ENCODE measurements around the gene FER1L5.

FER1L5 gene

GRCh38 chr2:96602330-96602823 lies 40.2 kb upstream of the FER1L5 start:
- no peak overlapping the region for H3K4me3 ChIP-seq (ENCODE audit: low read length)
- peak; percentile 60 for TF ChIP-seq CTCF (IDR thresholded peaks at IDR 0.05; ENCODE audit: insufficient read depth, low read depth, low read length, missing control alignments)
- DNase-seq (ENCODE audit: low read depth) = peak; percentile 29

GRCh38 chr2:96604104-96604503 lies 38.5 kb upstream of the FER1L5 start:
- no peak for TF ChIP-seq CTCF (IDR thresholded peaks at IDR 0.05; ENCODE audit: insufficient read depth, low read depth, low read length, missing control alignments)
- no peak overlapping the region for H3K4me3 ChIP-seq (ENCODE audit: low read length)
- DNase-seq (ENCODE audit: low read depth) = no peak

GRCh38 chr2:96608469-96609455 lies 33.8 kb upstream of the FER1L5 start:
- DNase-seq (ENCODE audit: low read depth) = no peak
- no peak overlapping the region for H3K4me3 ChIP-seq (ENCODE audit: low read length)
- no peak for TF ChIP-seq CTCF (IDR thresholded peaks at IDR 0.05; ENCODE audit: insufficient read depth, low read depth, low read length, missing control alignments)

- no peak overlapping the region for H3K4me3 ChIP-seq (ENCODE audit: low read length)
- no peak for TF ChIP-seq CTCF (IDR thresholded peaks at IDR 0.05; ENCODE audit: insufficient read depth, low read depth, low read length, missing control alignments)
- DNase-seq (ENCODE audit: low read depth) = no peak
These were observed 26.4 kb upstream of the FER1L5 start for GRCh38 chr2:96616128-96616527.

GRCh38 chr2:96616535-96616934 lies 26.0 kb upstream of the FER1L5 start:
- no peak for DNase-seq (ENCODE audit: low read depth)
- H3K4me3 ChIP-seq (ENCODE audit: low read length) = no peak overlapping the region
- TF ChIP-seq CTCF (IDR thresholded peaks at IDR 0.05; ENCODE audit: insufficient read depth, low read depth, low read length, missing control alignments) = no peak

GRCh38 chr2:96617012-96617411 lies 25.6 kb upstream of the FER1L5 start:
- H3K4me3 ChIP-seq (ENCODE audit: low read length) = no peak overlapping the region
- no peak for DNase-seq (ENCODE audit: low read depth)
- TF ChIP-seq CTCF (IDR thresholded peaks at IDR 0.05; ENCODE audit: insufficient read depth, low read depth, low read length, missing control alignments) = no peak

Measured in epithelial cell of esophagus (primary cell).